Islet precursor cell (in vitro differentiated cells): ENCODE results near the gene EPB41L2.
"Not testable (repeated sequence)": the region's sequence is repeated elsewhere in the genome, so short reads cannot be mapped to it uniquely, and the experiment has no call there.

ENCODE experiments used
- DNase-seq: peaks from one replicate; pipeline ENCODE4 v3.0.0-alpha.2; 2018

The EPB41L2 gene

DNA sequence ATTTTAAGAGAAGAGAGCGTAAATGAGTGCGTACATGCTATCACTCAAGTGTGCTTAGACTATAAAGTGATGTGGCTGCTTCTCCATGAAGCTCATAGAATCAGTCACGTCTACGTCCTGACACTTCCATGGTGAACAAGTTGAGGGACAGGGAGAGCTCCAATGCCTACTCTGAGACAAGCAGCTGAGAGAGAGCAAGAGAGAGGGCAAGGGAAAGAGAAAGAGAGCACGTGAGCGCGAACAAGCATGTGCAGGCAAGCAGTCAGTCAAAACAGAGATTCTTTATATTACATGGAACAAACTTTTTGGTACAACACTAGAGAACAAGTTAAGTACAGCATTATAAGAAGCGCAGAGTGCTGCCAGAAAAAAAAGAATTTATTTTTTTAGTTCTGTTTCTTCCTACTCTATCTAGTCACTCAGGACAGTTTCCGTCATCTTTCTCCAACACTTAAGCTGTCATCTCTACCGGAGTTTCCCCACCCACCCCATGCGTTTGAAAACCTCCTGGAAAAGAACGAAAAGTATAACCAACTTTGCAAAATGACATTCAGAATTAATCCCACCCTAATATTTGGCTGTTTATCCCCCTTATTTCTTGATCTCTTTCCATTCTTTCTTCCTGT is 61.8 kb downstream of the EPB41L2 start:
- no peak for DNase-seq

DNA sequence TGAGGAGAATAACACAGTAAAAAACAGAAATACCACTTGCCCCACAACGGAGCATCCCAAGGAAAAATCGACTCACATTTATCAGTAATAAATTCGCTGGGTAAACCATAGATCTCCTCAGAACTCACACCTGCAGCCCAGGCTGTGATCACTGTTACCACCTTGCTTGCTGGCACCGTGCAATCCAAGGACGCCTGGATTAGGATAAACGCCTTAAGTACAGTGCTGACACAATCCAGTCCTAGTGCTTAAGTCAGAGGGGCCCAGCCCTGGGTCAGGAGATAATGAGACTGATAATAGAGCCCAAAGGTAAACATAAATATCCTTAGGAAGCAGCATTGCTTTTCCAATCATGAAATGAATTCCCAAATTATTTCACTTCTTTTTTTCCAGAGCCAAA is 62.5 kb downstream of the EPB41L2 start:
- peak; percentile 63 for DNase-seq

DNA sequence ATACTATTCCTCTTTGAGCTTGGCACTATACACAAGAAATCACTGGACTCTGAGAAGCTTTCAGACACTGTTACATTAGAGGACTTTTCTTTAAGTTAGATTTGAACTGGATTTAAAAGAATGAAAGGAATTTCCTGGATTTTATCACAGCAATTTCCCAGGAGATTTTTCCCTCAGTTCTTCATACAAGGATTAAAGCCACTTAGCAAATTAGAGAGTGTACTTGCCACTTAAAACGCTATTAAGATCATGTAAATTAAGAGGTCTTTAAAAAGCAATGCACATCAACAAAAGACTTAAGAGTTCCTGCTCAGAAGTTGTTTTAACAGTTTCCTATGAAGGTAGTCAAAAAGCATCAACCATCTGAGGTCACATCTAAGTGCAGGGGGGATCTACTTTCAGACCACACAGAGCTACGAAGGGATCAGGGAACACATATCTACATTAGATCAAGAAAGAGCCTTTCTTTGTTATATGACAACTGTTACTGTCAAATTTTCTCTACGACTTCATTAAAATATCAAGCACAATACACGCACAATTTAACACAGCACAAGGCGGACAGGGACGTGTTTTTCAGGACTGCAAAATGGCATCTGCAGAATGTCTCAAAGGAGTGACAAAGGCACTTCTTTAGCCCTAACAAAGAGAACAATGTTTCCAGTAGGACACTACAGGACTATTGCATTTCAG is 65.8 kb downstream of the EPB41L2 start:
- peak; percentile 68 for DNase-seq

DNA sequence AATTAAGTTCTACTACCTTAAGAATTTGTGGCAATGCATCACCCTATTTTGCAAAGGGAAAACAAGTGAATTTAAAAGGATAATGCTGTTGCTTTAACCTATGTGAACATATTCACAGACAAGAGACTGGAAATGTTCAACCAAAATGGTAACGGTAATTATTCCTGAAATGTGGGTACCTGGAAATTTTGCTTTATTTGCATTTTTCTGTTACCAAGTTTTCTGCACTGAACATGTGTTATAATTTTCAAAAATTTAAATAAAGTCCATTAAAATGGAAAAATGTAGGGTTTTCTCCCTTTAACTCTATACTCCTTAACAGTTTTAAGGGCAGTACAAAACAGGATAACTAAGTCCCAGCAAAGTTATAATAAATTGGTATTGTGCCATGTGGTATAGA is 66.4 kb downstream of the EPB41L2 start:
- DNase-seq, result no peak

DNA sequence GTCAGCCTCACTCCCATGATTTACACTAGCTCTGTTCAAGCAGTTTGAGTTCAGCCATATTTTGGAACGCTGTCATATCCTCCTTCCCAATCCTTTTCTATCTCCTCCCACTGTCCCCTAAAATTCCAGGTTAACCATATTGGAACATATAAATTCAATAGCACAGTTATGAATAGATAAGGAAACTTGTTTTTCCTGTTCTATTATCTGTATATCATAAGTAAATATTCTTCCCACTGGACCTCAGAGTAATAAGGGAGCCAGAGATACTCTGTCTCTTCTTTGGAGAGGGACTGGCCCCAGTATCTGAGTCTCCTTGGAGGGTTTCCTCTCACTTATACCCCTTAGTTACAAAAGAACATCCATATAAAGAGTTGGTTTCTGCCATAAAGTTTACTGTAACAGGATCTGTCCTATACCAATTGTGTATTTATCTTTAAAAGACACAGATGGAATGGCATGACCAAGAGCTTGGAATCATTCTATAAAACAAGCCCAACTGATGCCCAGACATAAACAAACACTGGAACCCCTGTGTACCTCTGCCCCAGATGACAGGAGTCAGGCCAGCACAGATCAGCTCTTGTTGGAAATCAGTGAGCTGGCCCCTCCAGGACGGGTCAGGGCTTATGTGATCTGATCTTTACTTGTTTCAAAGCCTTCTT is 67.1 kb downstream of the EPB41L2 start:
- no peak for DNase-seq

DNA sequence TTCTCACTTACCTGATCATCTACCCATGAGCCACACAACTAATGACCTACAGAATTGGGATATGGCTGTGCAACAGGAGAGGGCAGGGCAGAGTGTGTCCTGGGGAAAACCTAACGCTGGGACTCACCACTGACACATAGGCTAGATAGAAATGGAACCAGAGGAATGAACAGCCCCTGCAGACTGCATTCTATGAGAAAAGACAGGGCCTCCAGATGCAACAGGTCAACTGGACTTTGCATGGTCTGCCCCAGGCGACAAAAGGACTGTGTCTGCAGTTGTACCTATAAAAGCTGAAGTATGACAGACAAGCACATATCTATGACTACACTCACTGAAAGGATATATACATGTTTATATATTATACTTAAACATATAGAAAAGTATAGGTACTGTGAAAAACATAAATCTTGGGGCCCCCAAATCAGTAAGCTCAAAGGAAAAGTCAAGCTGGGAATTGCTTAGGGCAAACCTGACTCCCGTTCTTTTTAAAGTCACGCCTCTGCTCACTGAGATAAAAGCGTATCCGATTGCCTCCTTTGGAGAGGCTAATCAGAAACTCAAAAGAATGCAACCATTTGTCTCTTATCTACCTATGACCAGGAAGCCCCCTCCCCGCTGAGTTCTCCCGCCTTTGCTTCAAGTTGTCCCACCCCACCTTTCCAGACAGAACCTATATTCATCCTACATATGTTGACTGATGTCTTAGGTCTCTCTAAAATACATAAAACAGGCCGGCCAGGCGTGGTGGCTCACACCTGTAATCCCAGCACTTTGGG is 68.5 kb downstream of the EPB41L2 start:
- peak; percentile 78 for DNase-seq

DNA sequence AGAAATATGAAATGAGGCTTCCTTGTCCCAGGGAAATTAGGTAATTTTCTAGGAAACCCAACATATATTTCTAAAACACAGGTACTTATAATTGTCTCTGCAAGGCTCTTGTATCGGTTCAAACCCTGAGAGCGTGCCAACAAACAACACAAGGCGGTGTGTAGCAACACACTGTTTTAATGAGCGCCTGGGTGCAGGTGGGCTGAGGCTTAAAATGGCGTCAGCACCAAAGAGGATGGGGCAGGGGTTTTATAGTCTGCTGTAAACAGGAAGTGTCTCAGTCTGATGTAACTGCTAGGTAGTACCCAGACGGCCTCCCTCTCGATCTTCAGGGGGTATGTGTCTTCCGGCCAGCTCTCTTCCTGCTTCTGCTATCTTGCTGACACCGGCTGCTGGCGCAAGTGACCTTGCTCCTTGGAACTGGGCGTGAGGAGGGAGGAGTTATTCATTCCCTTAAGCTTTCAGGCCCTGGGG is 69.7 kb downstream of the EPB41L2 start:
- peak; percentile 76 for DNase-seq

DNA sequence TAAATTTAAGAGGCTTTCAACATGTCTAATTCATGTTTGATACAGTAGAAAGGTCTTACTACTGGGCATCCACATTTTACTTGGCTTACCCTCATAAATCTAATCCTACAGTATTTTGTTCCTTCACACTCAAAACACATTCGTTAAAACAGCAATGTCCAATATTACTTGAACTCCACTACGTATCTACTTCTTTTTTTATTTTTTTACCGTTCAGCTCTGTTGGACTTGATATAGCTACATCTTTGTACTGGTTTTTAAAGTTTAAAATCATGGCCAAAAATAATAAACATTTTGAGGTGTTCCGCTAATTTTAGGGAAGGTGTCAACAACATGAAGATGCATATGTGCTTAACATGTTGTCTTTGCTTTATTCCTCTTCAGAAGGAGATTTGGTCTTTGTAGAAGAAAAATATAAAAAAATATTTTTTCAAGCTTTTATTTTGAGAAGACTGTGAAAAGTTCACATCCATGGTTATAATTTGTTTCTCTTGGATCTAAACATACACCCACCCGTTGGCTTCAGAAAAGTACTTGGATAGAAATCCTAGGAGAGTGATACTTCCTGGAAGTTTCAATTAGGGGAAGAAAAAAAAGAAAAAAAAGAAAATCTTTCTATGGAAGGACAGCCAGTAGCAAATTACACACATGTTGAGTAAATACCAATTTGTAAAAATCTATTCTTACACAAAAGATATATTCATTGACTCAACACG is 71.5 kb downstream of the EPB41L2 start:
- DNase-seq, result no peak

DNA sequence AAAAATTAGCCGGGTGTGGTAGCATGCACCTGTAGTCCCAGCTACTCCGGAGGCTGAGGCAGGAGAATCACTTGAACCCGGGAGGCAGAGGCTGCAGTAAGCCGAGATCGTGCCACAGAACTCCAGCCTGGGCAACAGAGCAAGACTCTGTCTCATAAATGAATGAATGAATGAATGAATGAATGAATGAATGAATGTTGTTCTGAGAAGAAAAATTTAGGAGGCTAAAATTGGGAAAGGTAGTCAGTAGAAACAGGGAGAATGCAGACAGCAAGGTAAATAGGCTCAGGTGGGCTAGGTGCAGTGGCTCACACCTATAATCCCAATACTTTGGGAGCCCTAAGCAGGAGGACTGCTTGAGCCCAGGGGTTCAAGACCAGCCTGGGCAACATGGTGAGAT is 75.5 kb downstream of the EPB41L2 start:
- DNase-seq, result not testable (repeated sequence)

DNA sequence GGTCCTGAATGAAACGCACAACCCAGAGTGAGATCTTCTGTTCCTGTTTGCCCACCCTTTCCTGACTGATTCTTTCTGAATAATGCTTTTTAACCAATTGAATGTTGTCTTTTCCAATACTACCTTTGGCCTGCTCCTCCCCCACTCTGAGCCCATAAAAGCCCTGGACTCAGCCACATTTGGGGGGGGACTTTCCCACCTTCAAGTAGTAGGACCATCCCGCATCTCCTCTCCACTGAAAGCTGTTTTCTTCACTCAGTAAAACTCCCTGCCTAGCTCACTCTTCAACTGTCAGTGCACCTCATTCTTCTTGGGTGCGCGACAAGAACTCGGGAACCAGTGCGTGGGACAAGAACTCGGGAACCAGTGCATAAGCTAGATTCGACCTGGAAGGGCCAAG is 77.9 kb downstream of the EPB41L2 start:
- DNase-seq, result no peak

DNA sequence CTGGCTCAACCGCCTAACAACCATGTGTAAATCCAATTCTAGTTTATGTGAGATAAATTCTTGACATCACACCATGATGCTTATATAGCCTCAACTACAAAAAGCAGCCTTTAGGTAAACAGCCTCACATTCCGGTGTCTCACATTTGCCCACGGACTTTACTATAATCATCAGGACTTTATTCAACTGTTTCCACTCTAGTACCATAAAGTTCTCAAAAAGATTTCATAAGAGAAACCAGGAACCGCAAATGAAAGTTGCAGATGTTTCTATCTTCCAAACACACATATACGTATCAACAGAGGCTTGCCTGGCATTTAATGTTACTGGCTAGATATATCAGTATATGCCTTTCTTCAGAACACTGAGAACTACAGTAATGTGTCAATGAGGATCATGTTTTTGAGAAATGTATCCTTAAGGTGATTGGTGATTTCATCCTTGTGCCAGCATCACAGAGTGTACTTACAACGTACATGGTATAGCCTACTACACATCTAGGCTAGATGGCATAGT is 80.0 kb downstream of the EPB41L2 start:
- DNase-seq, result no peak

DNA sequence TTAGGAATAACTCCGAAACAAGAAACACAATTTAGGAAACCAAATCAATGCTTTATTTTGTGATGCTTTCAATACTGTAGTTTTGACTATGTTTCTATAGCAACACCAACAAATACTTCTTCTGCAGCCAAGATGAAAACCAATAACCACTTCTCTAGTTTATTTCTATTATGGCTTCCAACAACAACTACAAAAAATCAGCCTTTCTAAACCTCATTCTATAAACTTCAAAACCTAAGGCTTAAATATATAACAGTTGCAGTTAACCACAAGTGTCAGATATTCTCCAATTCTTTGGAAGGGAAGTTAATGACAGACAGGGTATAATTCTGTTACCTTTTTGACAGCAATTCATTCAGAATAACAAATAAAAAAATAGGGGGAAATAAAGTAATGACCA is 80.9 kb downstream of the EPB41L2 start:
- no peak for DNase-seq

DNA sequence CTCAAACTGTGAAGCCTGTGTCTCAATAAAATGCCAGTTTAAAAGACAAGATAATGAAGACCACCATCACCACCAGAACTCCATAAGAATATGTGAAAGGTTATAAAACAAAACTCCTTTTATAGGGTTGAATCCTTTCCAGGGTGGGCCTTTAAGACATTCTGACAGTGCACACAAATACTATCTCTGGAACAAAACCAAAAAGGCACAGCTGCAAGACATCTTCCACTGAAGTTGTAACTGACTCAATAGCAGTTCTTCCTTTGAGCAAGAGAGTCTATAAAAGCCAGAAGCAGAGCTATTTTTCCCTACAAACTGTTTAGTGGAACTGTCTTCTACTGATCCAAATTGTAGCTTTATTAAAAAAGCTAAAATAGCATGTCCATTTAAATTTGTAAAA is 81.6 kb downstream of the EPB41L2 start:
- no peak for DNase-seq

DNA sequence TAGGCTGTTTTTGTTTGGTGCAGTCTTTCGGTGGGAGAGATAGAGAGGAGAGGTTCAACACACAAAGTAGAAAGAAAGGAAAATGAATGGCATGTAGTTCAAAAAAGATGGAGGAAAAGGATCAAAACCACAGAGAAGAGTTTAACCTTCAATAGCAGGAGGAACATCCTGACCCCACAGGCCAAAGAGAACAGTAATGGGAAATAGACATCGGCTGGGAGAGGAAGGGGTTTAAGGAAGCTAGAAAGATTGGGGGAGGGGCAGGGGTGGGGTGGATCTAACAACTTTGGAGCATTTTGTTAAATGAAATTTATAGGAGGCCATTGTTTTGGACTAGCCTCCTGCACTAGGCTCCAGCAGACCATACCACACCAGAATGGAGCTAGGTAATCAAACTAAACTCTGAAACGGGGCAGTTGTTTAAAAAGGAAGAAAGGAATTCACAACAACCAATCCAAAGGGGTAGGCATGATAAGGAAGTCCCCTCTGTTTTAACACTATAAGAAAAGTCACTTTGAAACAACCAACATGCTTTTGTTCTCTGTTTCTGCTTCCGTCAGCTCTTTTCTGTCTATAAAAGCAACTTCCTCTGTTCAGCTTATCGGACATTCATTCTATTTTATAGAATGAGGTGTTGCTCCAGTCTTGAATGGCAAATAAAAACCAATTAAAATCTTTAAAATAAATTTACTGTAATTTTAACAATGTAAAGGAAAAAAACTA is 82.6 kb downstream of the EPB41L2 start:
- no peak for DNase-seq

DNA sequence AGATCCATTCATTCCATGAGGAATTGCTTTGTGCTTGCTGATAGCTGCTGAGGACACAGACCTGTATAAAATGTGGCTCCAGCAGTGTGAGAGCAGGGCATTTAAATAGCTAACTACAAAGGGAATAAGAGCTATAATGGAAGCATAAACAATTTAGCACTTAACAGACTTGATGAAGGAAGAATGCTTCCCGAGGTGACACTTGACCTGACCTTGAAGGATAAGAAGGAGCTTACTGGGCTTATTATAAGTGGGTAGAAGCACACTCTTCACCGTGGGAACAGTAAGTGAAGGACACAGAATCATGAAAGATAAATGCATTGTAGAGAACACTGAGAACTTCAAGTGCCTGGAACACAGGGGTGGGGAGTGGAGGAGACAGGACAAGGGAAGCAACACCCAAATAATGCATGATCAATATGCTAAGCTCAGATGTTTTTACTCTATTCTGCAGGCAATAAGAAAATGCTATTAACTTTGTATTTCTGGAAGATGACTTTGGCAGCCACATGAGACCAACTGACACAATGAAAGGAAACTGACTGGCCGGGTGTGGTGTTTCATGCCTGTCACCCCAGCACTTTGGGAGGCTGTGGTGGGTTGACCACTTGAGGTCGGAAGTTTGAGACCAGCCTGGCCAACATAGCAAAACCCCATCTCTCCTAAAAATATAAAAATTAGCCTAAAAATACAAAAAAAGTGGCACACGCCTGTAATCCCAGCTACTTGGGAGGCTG is 84.2 kb downstream of the EPB41L2 start:
- DNase-seq, result no peak

DNA sequence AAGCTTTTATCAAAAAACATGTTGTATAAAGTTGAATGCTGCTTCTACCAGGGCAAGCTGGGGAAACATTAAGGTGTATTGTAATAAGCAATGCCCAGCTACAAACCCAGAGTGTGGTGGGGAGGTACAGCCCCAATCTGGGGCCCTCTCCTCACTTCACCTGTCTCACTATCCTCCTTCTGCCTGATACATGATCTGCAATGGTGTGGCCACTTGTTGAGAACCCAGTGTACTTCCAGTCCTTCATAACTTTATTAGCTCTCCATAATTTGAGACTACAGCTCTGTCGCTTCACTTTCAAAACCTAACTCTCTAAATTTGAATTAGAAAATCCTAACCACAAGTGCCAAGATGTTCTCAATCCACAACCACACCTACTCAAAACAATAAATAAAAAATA is 84.9 kb downstream of the EPB41L2 start:
- no peak for DNase-seq

DNA sequence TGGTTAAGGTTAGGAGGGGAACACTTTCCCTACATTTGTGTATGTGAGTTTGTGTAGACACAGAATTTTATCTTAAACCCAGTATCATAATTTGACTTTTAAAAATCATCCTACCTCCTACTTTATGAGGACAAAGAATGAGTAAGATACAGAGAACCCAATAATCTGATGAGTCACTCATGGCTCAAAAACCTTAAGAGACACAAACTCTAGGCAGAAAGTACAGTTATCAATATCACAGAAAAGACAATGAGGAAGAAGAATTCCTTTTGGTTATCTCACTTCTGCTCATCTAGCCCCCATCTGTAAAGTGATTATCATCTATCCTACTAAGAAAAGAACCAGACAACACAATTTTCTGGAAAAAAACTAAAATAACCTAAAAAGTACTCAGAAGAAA is 87.7 kb downstream of the EPB41L2 start:
- no peak for DNase-seq

DNA sequence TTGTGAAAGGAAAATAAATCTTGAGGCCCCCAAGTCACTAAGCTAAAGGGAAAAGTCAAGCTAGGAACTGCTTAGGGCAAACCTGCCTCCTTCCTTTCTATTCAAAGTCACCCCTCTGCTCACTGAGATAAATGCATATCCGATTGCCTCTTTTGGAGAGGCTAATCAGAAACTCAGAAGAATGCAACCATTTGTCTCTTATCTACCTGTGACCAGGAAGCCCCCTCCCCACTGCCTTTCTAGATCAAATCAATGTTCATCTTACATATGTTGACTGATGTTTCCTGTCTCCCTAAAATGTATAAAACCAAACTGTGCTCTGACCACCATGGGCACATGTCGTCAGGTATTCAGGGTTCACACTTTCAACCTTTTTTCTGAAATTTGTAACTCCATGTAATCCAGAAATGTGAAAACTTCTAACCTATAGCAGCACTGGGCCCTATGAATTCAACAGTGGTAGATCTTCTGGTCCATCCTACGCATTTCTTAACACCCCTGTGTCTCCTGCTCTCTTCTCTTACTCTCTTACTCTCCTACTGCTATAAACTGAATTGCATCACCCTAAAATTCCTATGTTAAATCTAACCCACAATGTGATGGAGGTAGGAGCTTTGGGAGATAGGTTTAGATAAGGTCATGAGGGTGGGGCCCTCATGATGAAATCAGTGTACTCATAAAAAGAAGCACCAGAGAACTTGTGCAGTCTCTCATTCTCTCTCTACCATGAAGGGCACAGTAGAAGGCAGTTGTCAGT is 89.3 kb downstream of the EPB41L2 start:
- DNase-seq, result no peak

DNA sequence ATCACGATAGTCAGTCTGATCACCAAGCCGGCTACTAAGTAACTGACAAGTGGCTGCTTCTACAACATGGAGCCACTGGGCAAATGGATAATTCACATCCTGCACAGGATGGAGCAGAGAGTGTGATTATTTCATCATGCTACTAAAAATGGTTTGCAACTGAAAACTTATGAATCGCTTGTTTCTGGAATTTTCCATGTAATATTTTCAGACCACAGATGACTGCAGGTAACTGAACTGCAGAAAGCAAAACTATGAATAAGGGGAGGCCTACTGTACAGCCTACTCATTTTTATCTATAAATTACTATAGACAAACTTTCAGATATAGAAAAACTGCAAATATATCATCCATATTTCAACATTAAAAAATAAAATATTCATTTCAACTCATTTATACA is 91.5 kb downstream of the EPB41L2 start:
- no peak for DNase-seq

DNA sequence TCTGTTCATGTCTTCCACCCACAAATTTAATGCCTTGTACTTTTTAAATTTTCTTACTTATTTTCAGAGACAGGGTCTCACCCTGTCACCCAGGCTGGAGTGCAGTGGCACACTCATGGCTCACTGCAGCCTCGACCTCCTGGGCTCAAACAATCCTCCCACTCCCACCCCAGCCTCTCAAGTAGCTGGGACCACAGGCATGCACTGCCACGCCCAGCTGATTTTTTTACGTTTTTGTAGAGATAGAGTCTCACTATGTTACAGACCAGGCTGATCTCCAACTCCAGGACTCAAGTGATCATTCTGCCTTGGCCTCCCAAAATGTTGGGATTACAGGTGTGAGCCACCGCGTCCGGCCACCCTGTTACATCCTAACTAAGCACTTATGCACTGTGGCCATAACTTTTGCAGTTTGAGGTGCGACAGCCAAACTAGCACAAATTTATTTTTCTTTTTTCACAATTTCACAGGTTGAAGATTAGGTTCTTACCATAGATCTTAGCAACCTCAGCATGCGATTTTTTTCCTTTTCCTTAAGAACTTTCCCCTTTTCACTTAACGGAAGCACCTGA is 92.1 kb downstream of the EPB41L2 start:
- DNase-seq, result no peak
